ENCODE measurements around the gene FST. TPM values are rescaled to one million over a fixed set of nuclear protein-coding genes. Genes with fewer than 3 reads are reported as not detected.

The FST gene
- total RNA-seq, 2 donors from 2014 or later, result 63.5 to 91.6 TPM

DNA sequence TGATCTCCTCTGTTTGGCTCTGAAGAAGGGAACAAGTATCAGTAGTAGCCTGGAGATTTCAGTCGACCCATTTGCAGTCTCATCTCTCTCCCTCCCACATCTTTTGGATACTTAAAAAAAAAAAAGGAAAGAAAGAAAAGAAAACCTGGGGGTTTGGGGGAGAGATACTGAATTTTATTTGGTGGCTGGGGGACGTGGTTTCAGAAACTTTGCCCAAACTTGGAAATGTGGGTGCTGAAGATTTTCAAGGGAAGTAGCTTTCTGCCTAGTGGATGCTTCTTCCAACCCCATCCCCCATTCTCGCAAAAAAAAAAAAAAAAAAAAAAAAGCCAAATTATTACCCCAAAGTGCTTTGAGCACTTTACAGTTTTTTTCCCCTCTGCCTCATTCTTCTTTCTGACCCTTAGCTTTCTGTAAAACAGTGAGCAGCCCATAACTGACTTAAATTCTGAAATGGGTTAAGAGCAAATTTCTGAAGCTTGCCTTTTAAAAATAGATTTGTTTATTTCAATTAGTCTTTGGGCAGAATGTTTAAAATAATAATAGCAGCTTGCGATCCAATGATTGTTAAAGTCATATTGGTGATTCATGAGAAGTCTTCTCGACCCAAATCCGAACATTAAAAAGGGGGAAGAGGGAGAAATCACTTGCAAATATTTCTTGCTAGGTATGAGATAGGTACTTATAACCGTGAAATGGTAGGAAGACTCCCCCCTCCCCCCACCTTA, 894 bp downstream of the FST start:
- Histone ChIP-seq H3K9ac (ENCODE audit: extremely low read depth, low read length, poor library complexity, severe bottlenecking) (peak overlapping the region; percentile 95), H3K4me1 (ENCODE audit: control insufficient read depth, insufficient read depth, low read length) (peaks cover 18% of the 10 kb centered on the region), H3K27me3 (ENCODE audit: control insufficient read depth, insufficient read depth, low read length, poor library complexity, severe bottlenecking) (no peaks in the 10 kb centered on the region), H3K27ac (ENCODE audit: low read depth, low read length) (peak overlapping the region; percentile 69), H3K4me3 (ENCODE audit: low read length) (peak overlapping the region; percentile 99), H3K36me3 (ENCODE audit: control insufficient read depth, insufficient read depth, low read length) (peaks cover 43% of the 10 kb centered on the region), H3K9me3 (ENCODE audit: control insufficient read depth, low read length) (no peaks in the 10 kb centered on the region)
- H3K36me3 Mint-ChIP-seq (ENCODE audit: low read depth), result peaks cover 25% of the 10 kb centered on the region
- TF ChIP-seq CTCF (conservative IDR thresholded peaks at IDR 0.05), result no peak
- DNase-seq, result no peak
- H3K4me3 Mint-ChIP-seq, result peak overlapping the region; percentile 96
- WGBS, 2 experiments (ENCODE audit: insufficient coverage in 1 of 2, insufficient read length in 1 of 2), result 0% methylated on average over 3 to 5 of the region's 7 CpGs
- peaks cover 3% of the 10 kb centered on the region for H3K27me3 Mint-ChIP-seq (ENCODE audit: insufficient read depth)
- no peaks in the 10 kb centered on the region for H3K9me3 Mint-ChIP-seq
- peaks cover 25% of the 10 kb centered on the region for H3K4me1 Mint-ChIP-seq
- peak overlapping the region; percentile 81 for H3K27ac Mint-ChIP-seq

DNA sequence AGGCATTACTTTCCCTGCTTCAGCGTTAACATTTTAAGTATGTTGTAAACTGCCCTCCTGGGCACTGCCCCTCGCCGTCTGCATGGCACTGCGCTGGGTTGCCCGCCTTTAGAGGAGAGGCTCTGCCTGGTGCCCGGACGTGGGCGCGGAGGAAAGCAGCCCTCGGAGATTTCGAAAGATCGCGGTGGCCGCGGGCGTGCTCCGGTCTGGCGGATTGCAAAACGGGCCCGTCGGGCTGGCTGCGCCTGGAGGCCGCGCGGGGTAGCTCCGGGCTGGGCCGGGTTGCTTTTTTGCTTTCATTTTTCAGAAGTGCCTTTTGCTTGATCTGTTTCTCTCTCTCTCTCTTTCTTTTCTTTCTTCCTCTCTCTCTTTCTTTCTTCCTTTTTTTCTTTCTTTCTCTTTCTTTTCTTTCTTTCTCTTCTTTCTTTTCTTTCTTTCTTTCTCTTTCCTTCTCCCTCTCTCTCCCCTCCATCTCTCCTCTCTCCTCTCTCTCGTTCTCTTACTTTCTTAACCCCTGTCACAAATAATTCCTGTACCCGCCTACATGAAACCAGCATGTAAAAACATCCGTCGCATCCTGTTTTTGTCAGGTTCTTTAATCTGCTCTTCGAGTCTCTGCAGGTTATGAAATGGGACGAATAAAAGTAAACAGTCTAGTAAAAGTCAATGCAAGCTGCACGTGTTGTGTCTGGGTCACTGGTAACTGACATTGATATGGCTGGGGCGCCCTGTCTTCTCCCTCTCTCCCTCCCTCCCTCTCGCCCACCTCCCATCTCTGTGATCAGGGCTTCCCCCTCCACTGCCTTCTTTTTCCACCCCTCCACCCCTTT, 1.7 kb downstream of the FST start:
- Histone ChIP-seq H3K9ac (ENCODE audit: extremely low read depth, low read length, poor library complexity, severe bottlenecking) (peak overlapping the region; percentile 95), H3K36me3 (ENCODE audit: control insufficient read depth, insufficient read depth, low read length) (peaks cover 51% of the 10 kb centered on the region), H3K4me1 (ENCODE audit: control insufficient read depth, insufficient read depth, low read length) (peaks cover 14% of the 10 kb centered on the region), H3K27me3 (ENCODE audit: control insufficient read depth, insufficient read depth, low read length, poor library complexity, severe bottlenecking) (no peaks in the 10 kb centered on the region), H3K27ac (ENCODE audit: low read depth, low read length) (peak overlapping the region; percentile 69), H3K4me3 (ENCODE audit: low read length) (peak overlapping the region; percentile 99), H3K9me3 (ENCODE audit: control insufficient read depth, low read length) (no peaks in the 10 kb centered on the region)
- DNase-seq, result peak; percentile 75
- H3K27me3 Mint-ChIP-seq (ENCODE audit: insufficient read depth), result peaks cover 3% of the 10 kb centered on the region
- H3K4me1 Mint-ChIP-seq, result peaks cover 19% of the 10 kb centered on the region
- WGBS, 2 experiments (ENCODE audit: insufficient coverage in 1 of 2, insufficient read length in 1 of 2), result 0% methylated on average over 28 to 36 of the region's 36 CpGs
- peak overlapping the region; percentile 96 for H3K4me3 Mint-ChIP-seq
- peaks cover 30% of the 10 kb centered on the region for H3K36me3 Mint-ChIP-seq (ENCODE audit: low read depth)
- TF ChIP-seq CTCF (conservative IDR thresholded peaks at IDR 0.05), result peak; percentile 57
- H3K27ac Mint-ChIP-seq, result no peak overlapping the region
- no peaks in the 10 kb centered on the region for H3K9me3 Mint-ChIP-seq

DNA sequence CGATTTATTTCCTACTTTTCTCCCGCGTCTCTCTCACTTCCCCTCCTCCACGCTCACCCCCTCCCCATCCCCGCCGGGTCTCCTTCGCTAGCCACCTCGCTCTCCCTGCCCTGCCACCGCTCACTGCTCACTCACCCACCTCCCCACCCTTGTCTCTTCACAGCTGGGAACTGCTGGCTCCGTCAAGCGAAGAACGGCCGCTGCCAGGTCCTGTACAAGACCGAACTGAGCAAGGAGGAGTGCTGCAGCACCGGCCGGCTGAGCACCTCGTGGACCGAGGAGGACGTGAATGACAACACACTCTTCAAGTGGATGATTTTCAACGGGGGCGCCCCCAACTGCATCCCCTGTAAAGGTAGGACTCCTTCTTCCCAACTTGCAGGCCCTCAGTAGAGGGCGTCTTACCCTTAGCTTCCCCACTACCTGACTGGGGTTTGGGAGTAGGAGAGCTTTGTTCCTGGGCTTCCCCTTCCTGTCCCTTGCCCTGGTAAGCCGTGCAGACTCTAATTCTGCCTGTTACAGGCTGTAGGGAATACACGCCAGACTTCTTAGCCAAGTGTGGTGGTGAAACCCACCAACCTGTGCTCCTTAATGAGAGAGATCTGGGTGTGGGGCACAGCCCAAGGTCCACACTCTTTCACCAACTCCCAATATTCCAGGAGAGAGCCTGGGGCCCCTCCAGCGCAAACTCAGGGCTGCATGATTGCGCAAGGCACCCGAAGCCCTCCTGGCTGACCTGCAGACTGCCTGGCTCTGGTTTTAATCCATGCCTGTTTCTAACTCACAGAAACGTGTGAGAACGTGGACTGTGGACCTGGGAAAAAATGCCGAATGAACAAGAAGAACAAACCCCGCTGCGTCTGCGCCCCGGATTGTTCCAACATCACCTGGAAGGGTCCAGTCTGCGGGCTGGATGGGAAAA, 2.5 kb downstream of the FST start:
- Mint-ChIP-seq H3K9me3 (no peaks in the 10 kb centered on the region), H3K36me3 (ENCODE audit: low read depth) (peaks cover 30% of the 10 kb centered on the region), H3K4me3 (peak overlapping the region; percentile 96), H3K27ac (peak overlapping the region; percentile 52), H3K4me1 (peaks cover 15% of the 10 kb centered on the region), H3K27me3 (ENCODE audit: insufficient read depth) (peaks cover 3% of the 10 kb centered on the region)
- Histone ChIP-seq H3K4me3 (ENCODE audit: low read length) (peak overlapping the region; percentile 99), H3K9me3 (ENCODE audit: control insufficient read depth, low read length) (no peaks in the 10 kb centered on the region), H3K27me3 (ENCODE audit: control insufficient read depth, insufficient read depth, low read length, poor library complexity, severe bottlenecking) (no peaks in the 10 kb centered on the region), H3K9ac (ENCODE audit: extremely low read depth, low read length, poor library complexity, severe bottlenecking) (peak overlapping the region; percentile 95), H3K4me1 (ENCODE audit: control insufficient read depth, insufficient read depth, low read length) (peaks cover 11% of the 10 kb centered on the region), H3K27ac (ENCODE audit: low read depth, low read length) (peak overlapping the region; percentile 34), H3K36me3 (ENCODE audit: control insufficient read depth, insufficient read depth, low read length) (peaks cover 56% of the 10 kb centered on the region)
- 30 to 71% methylated on average over 9 to 35 of the region's 35 CpGs for WGBS, 2 experiments (ENCODE audit: insufficient coverage in 1 of 2, insufficient read length in 1 of 2)
- peak; percentile 84 for DNase-seq
- peak; percentile 75 for TF ChIP-seq CTCF (conservative IDR thresholded peaks at IDR 0.05)

Measured in endodermal cell (in vitro differentiated cells).